H1 (cell line): ENCODE results near the gene NEMF.

Experiments used
- CBX5 ChIP-seq: fragments of 300-800, 300-1000 bp; sonication (generic); IDR thresholded peaks from 2 replicates; pipeline ENCODE4 v1.7.1; 2016; ENCODE audit warnings: antibody characterized with exemption, low read length, low read depth
- CEBPB ChIP-seq: IDR thresholded peaks from 2 replicates; pipeline ENCODE4 v1.6.1; 2012; ENCODE audit warnings: low read depth, low read length
- CTBP2 ChIP-seq: IDR thresholded peaks from 2 replicates; pipeline ENCODE4 v1.7.0; 2011; ENCODE audit warnings: borderline replicate concordance, mild to moderate bottlenecking, moderate library complexity, mixed read lengths, low read length; ENCODE audit not compliant: insufficient read depth, insufficient read length
- EZH2 ChIP-seq: fragments of 200-600 bp; sonication (generic); IDR thresholded peaks from 2 replicates; pipeline ENCODE4 v1.7.1; 2012; ENCODE audit warnings: low read depth, mild to moderate bottlenecking, moderate library complexity, low read length, inconsistent platforms; ENCODE audit not compliant: severe bottlenecking
- GABPA ChIP-seq: IDR thresholded peaks from 2 replicates; pipeline ENCODE4 v1.6.1; 2011; ENCODE audit warnings: mild to moderate bottlenecking, low read length, moderate library complexity, borderline replicate concordance; ENCODE audit not compliant: insufficient read depth
- POLR2AphosphoS5 ChIP-seq: IDR thresholded peaks from 2 replicates; pipeline ENCODE4 v1.6.1; 2011; ENCODE audit warnings: low read depth, low read length
- SP1 ChIP-seq: IDR thresholded peaks from 2 replicates; pipeline ENCODE4 v1.6.1; 2011; ENCODE audit warnings: low read depth, low read length
- TF ChIP-seq, protein P1 (sequence below), 3 experiments: IDR thresholded peaks; 1 replicate in 2 of 3; 2 replicates in 1 of 3; pipeline versions ENCODE4 v1.5.1 to v1.6.1; 2011; ENCODE audit warnings: low read length in 3 of 3, mild to moderate bottlenecking in 3 of 3, inconsistent platforms in 2 of 3, low read depth in 1 of 3, moderate library complexity in 1 of 3; ENCODE audit not compliant: insufficient read depth in 1 of 3; ENCODE audit errors: control extremely low read depth in 1 of 3
- TF ChIP-seq, protein P2 (sequence below): IDR thresholded peaks from 2 replicates; pipeline ENCODE4 v1.6.1; 2012; ENCODE audit warnings: inconsistent platforms

DNA sequence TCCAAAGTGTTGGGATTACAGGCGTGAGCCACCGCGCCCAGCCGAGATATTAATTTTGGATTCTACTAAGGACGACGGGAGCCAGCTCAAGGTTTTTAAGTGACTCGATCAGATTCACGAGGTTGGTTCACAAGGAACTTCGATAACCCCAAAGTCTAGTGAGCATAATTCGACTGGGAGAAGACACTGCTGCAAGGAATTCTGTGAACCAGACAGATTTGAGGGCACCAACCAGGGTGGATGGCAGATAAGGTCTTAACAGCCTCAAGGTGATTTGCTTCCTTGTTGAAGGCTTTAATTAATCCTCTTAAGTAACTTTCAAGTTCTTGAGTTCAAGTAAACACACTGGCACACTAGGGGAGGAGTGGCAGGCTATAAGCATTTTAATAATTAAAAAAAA, 85.7 kb downstream of the NEMF start:
- TF ChIP-seq, protein P1, sequence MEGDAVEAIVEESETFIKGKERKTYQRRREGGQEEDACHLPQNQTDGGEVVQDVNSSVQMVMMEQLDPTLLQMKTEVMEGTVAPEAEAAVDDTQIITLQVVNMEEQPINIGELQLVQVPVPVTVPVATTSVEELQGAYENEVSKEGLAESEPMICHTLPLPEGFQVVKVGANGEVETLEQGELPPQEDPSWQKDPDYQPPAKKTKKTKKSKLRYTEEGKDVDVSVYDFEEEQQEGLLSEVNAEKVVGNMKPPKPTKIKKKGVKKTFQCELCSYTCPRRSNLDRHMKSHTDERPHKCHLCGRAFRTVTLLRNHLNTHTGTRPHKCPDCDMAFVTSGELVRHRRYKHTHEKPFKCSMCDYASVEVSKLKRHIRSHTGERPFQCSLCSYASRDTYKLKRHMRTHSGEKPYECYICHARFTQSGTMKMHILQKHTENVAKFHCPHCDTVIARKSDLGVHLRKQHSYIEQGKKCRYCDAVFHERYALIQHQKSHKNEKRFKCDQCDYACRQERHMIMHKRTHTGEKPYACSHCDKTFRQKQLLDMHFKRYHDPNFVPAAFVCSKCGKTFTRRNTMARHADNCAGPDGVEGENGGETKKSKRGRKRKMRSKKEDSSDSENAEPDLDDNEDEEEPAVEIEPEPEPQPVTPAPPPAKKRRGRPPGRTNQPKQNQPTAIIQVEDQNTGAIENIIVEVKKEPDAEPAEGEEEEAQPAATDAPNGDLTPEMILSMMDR (IDR thresholded peaks at IDR 0.05; ENCODE audit: control extremely low read depth in 1 of 3, insufficient read depth in 1 of 3, low read depth in 1 of 3, low read length in 3 of 3) = no peak
- no peak for TF ChIP-seq CTBP2
- TF ChIP-seq POLR2AphosphoS5 = no peak
- TF ChIP-seq EZH2 = no peak
- TF ChIP-seq, protein P2, sequence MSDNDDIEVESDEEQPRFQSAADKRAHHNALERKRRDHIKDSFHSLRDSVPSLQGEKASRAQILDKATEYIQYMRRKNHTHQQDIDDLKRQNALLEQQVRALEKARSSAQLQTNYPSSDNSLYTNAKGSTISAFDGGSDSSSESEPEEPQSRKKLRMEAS = no peak
- TF ChIP-seq GABPA = no peak
- TF ChIP-seq CEBPB = no peak
- TF ChIP-seq CBX5 = no peak
- no peak for TF ChIP-seq SP1
